H1 (cell line): Measurements from ENCODE around the gene GUCY2F. TPM values are rescaled to one million over a fixed set of nuclear protein-coding genes. Genes with fewer than 3 reads are reported as not detected.

Experiments used
- ASH2L ChIP-seq: fragments of 200-600, 300-600 bp; sonication (generic); IDR thresholded peaks from one replicate; pipeline ENCODE4 v1.7.1; 2017; ENCODE audit warnings: low read length
- BRCA1 ChIP-seq: IDR thresholded peaks from 2 replicates; pipeline ENCODE4 v1.6.1; 2012; ENCODE audit warnings: low read depth, low read length, improper control_type of control experiment
- CBX5 ChIP-seq: fragments of 300-800, 300-1000 bp; sonication (generic); IDR thresholded peaks from 2 replicates; pipeline ENCODE4 v1.7.1; 2016; ENCODE audit warnings: antibody characterized with exemption, low read length, low read depth
- CEBPB ChIP-seq: IDR thresholded peaks from 2 replicates; pipeline ENCODE4 v1.6.1; 2012; ENCODE audit warnings: low read depth, low read length
- CHD1 ChIP-seq: IDR thresholded peaks from 2 replicates; pipeline ENCODE4 v1.6.1; 2012; ENCODE audit warnings: low read depth, low read length, improper control_type of control experiment
- CHD2 ChIP-seq: IDR thresholded peaks from 2 replicates; pipeline ENCODE4 v1.6.1; 2012; ENCODE audit warnings: low read length, improper control_type of control experiment
- CHD7 ChIP-seq: fragments of 300-600 bp; sonication (generic); IDR thresholded peaks from 2 replicates; pipeline ENCODE4 v1.7.1; 2012; ENCODE audit warnings: low read length, moderate library complexity, mild to moderate bottlenecking, inconsistent platforms; ENCODE audit not compliant: insufficient replicate concordance
- GABPA ChIP-seq: IDR thresholded peaks from 2 replicates; pipeline ENCODE4 v1.6.1; 2011; ENCODE audit warnings: mild to moderate bottlenecking, low read length, moderate library complexity, borderline replicate concordance; ENCODE audit not compliant: insufficient read depth
- JUND ChIP-seq: IDR thresholded peaks from 2 replicates; pipeline ENCODE4 v1.6.1; 2011; ENCODE audit warnings: mild to moderate bottlenecking, improper control_type of control experiment, low read length
- RBBP5 ChIP-seq: IDR thresholded peaks from 2 replicates; pipeline ENCODE4 v1.7.1; 2012; ENCODE audit warnings: low read depth, mild to moderate bottlenecking, inconsistent platforms, low read length, moderate library complexity, borderline replicate concordance
- SIX5 ChIP-seq: IDR thresholded peaks from 2 replicates; pipeline ENCODE4 v1.6.1; 2011; ENCODE audit warnings: mild to moderate bottlenecking, low read depth, low read length
- polyA plus RNA-seq, 7 experiments: library from polyadenylated mRNA; depleted of rRNA in 3 of 7; stranded (reverse) in 5 of 7; unstranded in 2 of 7; fragments of >200 nt in 5 of 7; fragments of 200-250 nt in 2 of 7; gene quantifications; 1 replicate in 5 of 7; 2 replicates in 1 of 7; 4 replicates in 1 of 7; pipeline versions ENCODE4 v1.2.1 to v1.2.3, GENCODE V29; 2011 to 2013; ENCODE audit warnings: missing spikeins in 2 of 7, mixed read lengths in 2 of 7
- total RNA-seq: library from RNA; stranded (reverse); fragmentation: NEBNext Ultra II Directional; extraction: Animal tissue kit (Norgen Biotek cat#: 25700); gene quantifications from 2 replicates; pipeline ENCODE4 v1.2.1, GENCODE V29; 2021

The GUCY2F gene
- total and polyA plus RNA-seq, 2 of the 8 experiments (the other 6 are each of a cell fraction or from before 2014, with no cell fraction given), result 0.02 TPM; not detected in 1

DNA sequence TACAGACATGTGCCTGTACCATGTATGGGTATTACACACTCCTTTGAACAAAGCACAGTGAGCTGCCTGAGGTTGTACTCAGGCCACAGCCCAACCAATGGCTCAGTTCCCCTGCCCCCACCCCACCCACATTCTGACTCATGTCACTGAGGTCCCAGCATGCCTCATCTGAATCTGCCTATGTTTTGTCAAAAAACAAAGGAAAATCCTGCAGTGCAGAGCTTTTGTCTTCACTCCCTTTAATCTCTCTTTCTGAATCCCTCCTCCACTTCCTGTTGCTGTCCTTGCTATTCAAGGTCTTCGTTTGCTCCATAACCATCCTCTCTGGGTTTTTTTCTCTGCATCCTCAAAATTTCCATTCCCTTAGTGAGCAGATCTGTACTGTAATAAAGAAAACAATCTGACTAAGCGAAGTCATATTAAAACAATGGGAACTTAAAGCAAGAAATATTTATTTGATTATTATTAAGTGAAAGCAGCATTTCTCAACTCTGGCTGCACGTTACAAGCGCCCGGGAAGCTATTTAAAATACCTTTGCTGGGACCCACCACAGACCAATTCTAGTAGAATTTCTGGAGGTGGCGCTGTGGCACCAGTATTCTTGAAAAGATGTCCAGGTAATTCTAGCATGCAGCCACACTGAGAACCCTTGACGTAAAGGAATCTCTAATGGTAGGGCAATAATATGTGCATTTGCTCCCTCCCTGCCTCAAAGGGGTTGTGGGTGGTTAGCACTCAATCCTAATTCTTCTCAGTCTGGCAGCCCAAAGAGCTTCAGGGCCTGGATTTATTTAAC lies 8.7 kb downstream of the GUCY2F start (continued):
- TF ChIP-seq CHD7 (no peak), CHD2 (no peak), CEBPB (no peak), SIX5 (no peak), RBBP5 (no peak), ASH2L (peak; percentile 25), BRCA1 (no peak), GABPA (no peak), CBX5 (no peak), JUND (0 out of 2 replicates have a peak, but pooled peaks have one; percentile 56), CHD1 (no peak)
